H1 (cell line): Measurements from ENCODE around the gene MCM8. TPM values are rescaled to one million over a fixed set of nuclear protein-coding genes. Genes with fewer than 3 reads are reported as not detected.

Experiments
- CTCF ChIA-PET: fragments of 300-600 bp; sonication (Branson Sonifier 250); formaldehyde crosslinking; loops from one replicate; lab custom pipeline; 2021; ENCODE audit not compliant: partially characterized antibody; lab: Charles Lee
- POLR2A ChIA-PET: fragments of 300-600 bp; sonication (Branson Sonifier 250); formaldehyde crosslinking; loops from one replicate; lab custom pipeline; 2021; ENCODE audit warnings: inconsistent platforms; ENCODE audit not compliant: partially characterized antibody; lab: Charles Lee
- DNase-seq, 2 experiments: peaks; one replicate each; pipeline versions ENCODE4 v3.0.0 to v3.0.0-alpha.2; 2010 to 2022; ENCODE audit warnings: low spot score in 2 of 2, low read depth in 1 of 2, mixed read lengths in 1 of 2
- FAIRE-seq: peaks from 2 replicates; lab custom pipeline; 2011; peaks lifted over from hg19 to GRCh38; lab: Jason Lieb, UNC
- H2AFZ ChIP-seq: 2 replicates; pipeline ENCODE4 v1.8.1; 2012; ENCODE audit warnings: low read length, inconsistent platforms
- H2AK5ac ChIP-seq: 2 replicates; pipeline ENCODE4 v1.6.1; 2013; ENCODE audit warnings: low read depth, low read length
- H2BK120ac ChIP-seq: replicated peaks from 2 replicates; pipeline ENCODE3; 2013; ENCODE audit warnings: low read depth, low read length, inconsistent platforms
- H2BK12ac ChIP-seq: 2 replicates; pipeline ENCODE4 v1.6.1; 2013; ENCODE audit warnings: low read depth, low read length
- H2BK15ac ChIP-seq: 2 replicates; pipeline ENCODE4 v1.6.1; 2013; ENCODE audit warnings: low read length
- H2BK20ac ChIP-seq: 2 replicates; pipeline ENCODE4 v1.6.1; 2013; ENCODE audit warnings: low read length
- H2BK5ac ChIP-seq: 2 replicates; pipeline ENCODE4 v1.6.1; 2013; ENCODE audit warnings: low read depth, low read length
- H3K14ac ChIP-seq: 2 replicates; pipeline ENCODE4 v1.6.1; 2013; ENCODE audit warnings: inconsistent platforms; ENCODE audit not compliant: insufficient read length
- H3K18ac ChIP-seq: 2 replicates; pipeline ENCODE4 v1.6.1; 2013; ENCODE audit warnings: low read length; ENCODE audit errors: extremely low read depth
- H3K23ac ChIP-seq: 2 replicates; pipeline ENCODE4 v1.6.1; 2013; ENCODE audit warnings: inconsistent platforms; ENCODE audit not compliant: insufficient read length
- H3K23me2 ChIP-seq: 2 replicates; pipeline ENCODE4 v1.6.1; 2013; ENCODE audit warnings: low read depth, low read length
- H3K27ac ChIP-seq: 2 replicates; pipeline ENCODE4 v1.6.1; 2011; ENCODE audit warnings: low read depth, low read length, inconsistent platforms
- H3K27me3 ChIP-seq, 4 experiments: replicated peaks in 1 of 4; 1 replicate in 1 of 4; 2 replicates in 3 of 4; pipeline versions ENCODE4 v1.6.1 to v1.8.1; 2011 to 2013; ENCODE audit warnings: low read length in 3 of 4, mild to moderate bottlenecking in 3 of 4, inconsistent platforms in 2 of 4, mixed read lengths in 2 of 4, moderate library complexity in 1 of 4; ENCODE audit not compliant: control insufficient read depth in 3 of 4, insufficient read depth in 3 of 4; ENCODE audit errors: extremely low read depth in 1 of 4
- H3K36me3 ChIP-seq, 4 experiments: 2 replicates each; pipeline versions ENCODE4 v1.6.1 to v1.8.1; 2011 to 2013; ENCODE audit warnings: mild to moderate bottlenecking in 4 of 4, low read length in 3 of 4, moderate library complexity in 2 of 4, control low read depth in 1 of 4, inconsistent platforms in 1 of 4; ENCODE audit not compliant: insufficient read depth in 4 of 4, control insufficient read depth in 2 of 4
- H3K4ac ChIP-seq: replicated peaks from 2 replicates; pipeline ENCODE3; 2013; ENCODE audit warnings: low read length, low read depth, mixed read lengths, inconsistent platforms; ENCODE audit not compliant: insufficient read length
- H3K4me1 ChIP-seq, 4 experiments: replicated peaks in 1 of 4; 1 replicate in 1 of 4; 2 replicates in 3 of 4; pipeline versions ENCODE4 v1.6.1 to v1.8.1; 2011 to 2013; ENCODE audit warnings: low read length in 3 of 4, inconsistent platforms in 2 of 4, mixed read lengths in 1 of 4; ENCODE audit not compliant: insufficient read depth in 4 of 4, control insufficient read depth in 3 of 4
- H3K4me2 ChIP-seq, 2 experiments: 2 replicates each; pipeline versions ENCODE4 v1.6.1 to v1.8.1; 2011 to 2013; ENCODE audit warnings: low read depth in 2 of 2, low read length in 2 of 2, control low read depth in 1 of 2, inconsistent platforms in 1 of 2, mild to moderate bottlenecking in 1 of 2; ENCODE audit not compliant: insufficient read depth in 1 of 2
- H3K4me3 ChIP-seq, 4 experiments: fragments of 200-600, 300-600 bp in 1 of 4; sonication (generic), shearing (Covaris generic), sonication (Bioruptor Twin) in 1 of 4; 2 replicates each; pipeline versions ENCODE4 v1.5.1 to v1.8.1; 2011 to 2016; ENCODE audit warnings: low read length in 4 of 4, low read depth in 3 of 4, control low read depth in 2 of 4, inconsistent platforms in 2 of 4, mild to moderate bottlenecking in 2 of 4, mixed read lengths in 1 of 4, moderate library complexity in 1 of 4; ENCODE audit not compliant: insufficient read depth in 2 of 4; ENCODE audit errors: extremely low read depth in 1 of 4
- H3K56ac ChIP-seq: replicated peaks from 2 replicates; pipeline ENCODE3; 2013; ENCODE audit warnings: low read depth, mild to moderate bottlenecking, mixed read lengths, low read length, inconsistent platforms; ENCODE audit not compliant: insufficient read length
- H3K79me1 ChIP-seq: 2 replicates; pipeline ENCODE4 v1.6.1; 2013; ENCODE audit warnings: low read depth, low read length, control low read depth
- H3K79me2 ChIP-seq, 2 experiments: 2 replicates each; pipeline versions ENCODE4 v1.6.1 to v1.8.1; 2012 to 2013; ENCODE audit warnings: low read length in 2 of 2, mild to moderate bottlenecking in 2 of 2, inconsistent platforms in 1 of 2; ENCODE audit not compliant: insufficient read depth in 2 of 2, control insufficient read depth in 1 of 2
- H3K9ac ChIP-seq, 4 experiments: replicated peaks in 1 of 4; 1 replicate in 1 of 4; 2 replicates in 3 of 4; pipeline versions ENCODE4 v1.6.1 to v1.8.1; 2011 to 2013; ENCODE audit warnings: low read depth in 3 of 4, low read length in 3 of 4, control low read depth in 2 of 4, mild to moderate bottlenecking in 2 of 4, moderate library complexity in 2 of 4, inconsistent platforms in 1 of 4; ENCODE audit errors: extremely low read depth in 1 of 4
- H3K9me3 ChIP-seq, 2 experiments: 2 replicates each; pipeline versions ENCODE4 v1.6.1 to v1.8.1; 2012 to 2013; ENCODE audit warnings: mild to moderate bottlenecking in 2 of 2, moderate library complexity in 2 of 2, control low read depth in 1 of 2, inconsistent platforms in 1 of 2, low read depth in 1 of 2, low read length in 1 of 2, mixed read lengths in 1 of 2; ENCODE audit not compliant: insufficient read depth in 2 of 2
- H4K20me1 ChIP-seq, 2 experiments: replicated peaks in 1 of 2; 2 replicates each; pipeline versions ENCODE3 to v1.8.1; 2011 to 2013; ENCODE audit warnings: inconsistent platforms in 2 of 2, low read length in 2 of 2, mild to moderate bottlenecking in 1 of 2; ENCODE audit not compliant: insufficient read depth in 2 of 2, control insufficient read depth in 1 of 2
- H4K5ac ChIP-seq: 2 replicates; pipeline ENCODE4 v1.6.1; 2013; ENCODE audit warnings: low read length, low read depth, mixed read lengths, inconsistent platforms; ENCODE audit not compliant: insufficient read length
- H4K8ac ChIP-seq: 2 replicates; pipeline ENCODE4 v1.8.0; 2013; ENCODE audit warnings: mild to moderate bottlenecking, moderate library complexity, low read length, inconsistent platforms; ENCODE audit not compliant: insufficient read depth; ENCODE audit errors: extremely low read depth
- H4K91ac ChIP-seq: replicated peaks from 2 replicates; pipeline ENCODE3; 2013; ENCODE audit warnings: low read length, mixed read lengths, inconsistent platforms; ENCODE audit not compliant: insufficient read length
- CBX5 ChIP-seq: fragments of 300-800, 300-1000 bp; sonication (generic); IDR thresholded peaks from 2 replicates; pipeline ENCODE4 v1.7.1; 2016; ENCODE audit warnings: antibody characterized with exemption, low read length, low read depth
- CBX8 ChIP-seq: fragments of 300-800, 300-1000 bp; sonication (generic); IDR thresholded peaks from 2 replicates; pipeline ENCODE4 v1.7.1; 2016; ENCODE audit warnings: low read depth, low read length, borderline replicate concordance
- CEBPB ChIP-seq: IDR thresholded peaks from 2 replicates; pipeline ENCODE4 v1.6.1; 2012; ENCODE audit warnings: low read depth, low read length
- FOSL1 ChIP-seq: IDR thresholded peaks from 2 replicates; pipeline ENCODE4 v1.6.1; 2011; ENCODE audit warnings: mild to moderate bottlenecking, low read depth, low read length, moderate library complexity; ENCODE audit not compliant: insufficient read depth
- JUN ChIP-seq: IDR thresholded peaks from 2 replicates; pipeline ENCODE4 v1.6.1; 2011; ENCODE audit warnings: low read depth, mild to moderate bottlenecking, improper control_type of control experiment, low read length
- PHF8 ChIP-seq: fragments of 200-600 bp; sonication (generic); conservative IDR thresholded peaks from 2 replicates; pipeline ENCODE4 v1.7.1; 2012; ENCODE audit warnings: low read depth, mild to moderate bottlenecking, inconsistent platforms, low read length, moderate library complexity
- RNF2 ChIP-seq: fragments of 200-900, 300-1000 bp; sonication (generic); IDR thresholded peaks from 2 replicates; pipeline ENCODE4 v1.7.1; 2016; ENCODE audit warnings: borderline replicate concordance, low read depth, mild to moderate bottlenecking, antibody characterized with exemption, low read length; ENCODE audit not compliant: poor library complexity, severe bottlenecking; ENCODE audit errors: missing control alignments
- RXRA ChIP-seq: IDR thresholded peaks from 2 replicates; pipeline ENCODE4 v1.6.1; 2011; ENCODE audit warnings: low read depth, mild to moderate bottlenecking, low read length, moderate library complexity; ENCODE audit not compliant: insufficient read depth
- SAP30 ChIP-seq: fragments of 300-600 bp; sonication (generic); IDR thresholded peaks from 2 replicates; pipeline ENCODE4 v1.7.1; 2012; ENCODE audit warnings: low read length, moderate library complexity, mild to moderate bottlenecking, inconsistent platforms; ENCODE audit not compliant: insufficient read depth, insufficient replicate concordance
- TBP ChIP-seq: IDR thresholded peaks from 2 replicates; pipeline ENCODE4 v1.6.1; 2011; ENCODE audit warnings: low read depth, low read length, improper control_type of control experiment
- WGBS, 2 experiments: shearing (Covaris generic) in 1 of 2; methylation state at CpG; one replicate each; pipeline versions ENCODE4 v1.1.6 to v1.1.7; 2013 to 2015; ENCODE audit warnings: low lambda C conversion rate in 2 of 2, mixed read lengths in 2 of 2, inconsistent platforms in 1 of 2, low coverage in 1 of 2, missing lambda C conversion rate in 1 of 2; ENCODE audit not compliant: insufficient replicate concordance in 2 of 2, insufficient coverage in 1 of 2, insufficient read length in 1 of 2; ENCODE audit errors: extremely low coverage in 1 of 2, missing lambda C conversion rate in 1 of 2; 5-methylcytosine and 5-hydroxymethylcytosine counted together
- polyA plus RNA-seq, 7 experiments: library from polyadenylated mRNA; depleted of rRNA in 3 of 7; stranded (reverse) in 5 of 7; unstranded in 2 of 7; fragments of >200 nt in 5 of 7; fragments of 200-250 nt in 2 of 7; gene quantifications; 1 replicate in 5 of 7; 2 replicates in 1 of 7; 4 replicates in 1 of 7; pipeline versions ENCODE4 v1.2.1 to v1.2.3, GENCODE V29; 2011 to 2013; ENCODE audit warnings: missing spikeins in 2 of 7, mixed read lengths in 2 of 7
- total RNA-seq: library from RNA; stranded (reverse); fragmentation: NEBNext Ultra II Directional; extraction: Animal tissue kit (Norgen Biotek cat#: 25700); gene quantifications from 2 replicates; pipeline ENCODE4 v1.2.1, GENCODE V29; 2021
- TF ChIP-seq, protein P1 (sequence below): IDR thresholded peaks from 2 replicates; pipeline ENCODE4 v1.6.1; 2012; ENCODE audit warnings: inconsistent platforms

The MCM8 gene
- total and polyA plus RNA-seq, 2 of the 8 experiments (the other 6 are each of a cell fraction or from before 2014, with no cell fraction given), result 7.1 to 31.9 TPM

DNA sequence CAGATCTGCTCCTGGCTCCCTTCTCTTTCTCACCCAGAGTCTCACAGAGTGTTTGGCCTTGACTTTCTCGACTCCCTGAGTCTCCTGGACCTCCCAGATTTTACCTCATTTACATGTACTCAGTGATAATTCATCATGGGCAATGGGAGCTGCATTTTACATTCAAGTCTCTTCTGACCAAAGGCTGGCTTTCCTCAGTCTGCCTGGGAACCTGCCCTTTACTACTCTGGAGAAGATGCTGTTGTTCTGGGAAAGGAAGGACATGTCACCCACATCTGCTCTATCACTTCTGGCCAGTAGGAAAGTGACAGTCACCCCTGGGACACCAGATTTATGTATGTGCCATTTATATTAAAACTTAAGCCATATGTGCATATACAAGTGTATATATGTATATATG is 96.0 kb downstream of the MCM8 start:
- no peaks in the 10 kb centered on the region; the same call in 1 of the 2 replicates for H3K23me2 ChIP-seq
- H2BK12ac ChIP-seq, result no peak overlapping the region
- H3K79me2 ChIP-seq, result no peaks in the 10 kb centered on the region
- H3K14ac ChIP-seq, result no peak overlapping the region
- no peak for DNase-seq
- no peak overlapping the region for H2BK15ac ChIP-seq
- H3K27ac ChIP-seq, result no peak overlapping the region
- no peak overlapping the region for H3K18ac ChIP-seq
- ChIA-PET CTCF (interaction anchor here (0.6 to 1.3 kb wide), 3 partner anchors 10 to 110 kb away, joined by 3 to 4 read pairs (median 4); no protein-coding TSS in a partner anchor), POLR2A (no interaction called here)
- no peak overlapping the region for H2BK5ac ChIP-seq
- peaks cover 9 to 21% (median 16%) of the 10 kb centered on the region in 4 experiments for H3K27me3 ChIP-seq
- no peak overlapping the region for H2BK120ac ChIP-seq
- H3K4me2 ChIP-seq, result no peak overlapping the region
- no peak overlapping the region for H2AK5ac ChIP-seq
- H4K91ac ChIP-seq, result no peak overlapping the region
- H3K4me3 ChIP-seq, result no peak overlapping the region
- H3K4ac ChIP-seq, result no peak overlapping the region
- peaks cover 0 to under 1% (median 0%) of the 10 kb centered on the region in 4 experiments; a peak in 2 of 7 replicates for H3K4me1 ChIP-seq
- WGBS, 2 experiments, result 75% methylated on average over 1 of the region's 1 CpG; no CpG with 5 or more reads in 1 of the 2 experiments
- H2BK20ac ChIP-seq, result no peak overlapping the region
- no peak overlapping the region for H4K5ac ChIP-seq
- FAIRE-seq, result no peak
- H3K79me1 ChIP-seq, result no peaks in the 10 kb centered on the region
- no peak overlapping the region for H2AFZ ChIP-seq
- no peak overlapping the region for H3K23ac ChIP-seq
- H4K8ac ChIP-seq, result no peak overlapping the region
- peaks cover 0 to under 1% (median 0%) of the 10 kb centered on the region in 4 experiments; a peak in 2 of 8 replicates for H3K36me3 ChIP-seq
- H4K20me1 ChIP-seq, result no peaks in the 10 kb centered on the region
- H3K9me3 ChIP-seq, result no peaks in the 10 kb centered on the region
- H3K56ac ChIP-seq, result no peak overlapping the region
- H3K9ac ChIP-seq, result no peak overlapping the region
- no peak for TF ChIP-seq CBX5
- no peak for TF ChIP-seq CBX8
- TF ChIP-seq PHF8, result no peak
- TF ChIP-seq, protein P1, sequence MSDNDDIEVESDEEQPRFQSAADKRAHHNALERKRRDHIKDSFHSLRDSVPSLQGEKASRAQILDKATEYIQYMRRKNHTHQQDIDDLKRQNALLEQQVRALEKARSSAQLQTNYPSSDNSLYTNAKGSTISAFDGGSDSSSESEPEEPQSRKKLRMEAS, result no peak
- no peak for TF ChIP-seq FOSL1
- no peak for TF ChIP-seq CEBPB
- no peak for TF ChIP-seq SAP30
- no peak for TF ChIP-seq JUN
- TF ChIP-seq RNF2, result no peak
- TF ChIP-seq RXRA, result no peak
- TF ChIP-seq TBP, result no peak
